A673 (cell line): ENCODE data around the gene STK32A. TPM values are rescaled to one million over a fixed set of nuclear protein-coding genes. Genes with fewer than 3 reads are reported as not detected.

Source experiments
- BruUV-seq: library from RNA; stranded (reverse); fragments of 400-500 nt; replicated peaks from 2 replicates; lab custom pipeline; 2021; lab: Mats Ljungman, UMichigan
- CTCF ChIA-PET: fragments of 300-600 bp; sonication (Branson Sonifier 250); formaldehyde crosslinking; loops from one replicate; lab custom pipeline; 2022; ENCODE audit warnings: antibody characterized with exemption; lab: Charles Lee
- POLR2A ChIA-PET: fragments of 300-600 bp; sonication (Branson Sonifier 250); formaldehyde crosslinking; loops from one replicate; lab custom pipeline; 2022; ENCODE audit warnings: antibody characterized with exemption; ENCODE audit not compliant: low non-redundant PET; lab: Charles Lee
- DNase-seq: peaks from one replicate; pipeline ENCODE4 v3.0.0-alpha.2; 2015; ENCODE audit warnings: low spot score
- H3K27ac ChIP-seq: fragments of 200-600 bp; sonication (generic); 2 replicates; pipeline ENCODE4 v1.5.1; 2016; ENCODE audit warnings: mixed run types, low read depth, mild to moderate bottlenecking, mixed read lengths, antibody characterized with exemption, low read length; ENCODE audit not compliant: poor library complexity, severe bottlenecking
- H3K27me3 ChIP-seq: fragments of 200-600 bp; sonication (generic); replicated peaks from 2 replicates; pipeline ENCODE4 v1.6.1; 2017; ENCODE audit warnings: mixed run types, low read depth, mild to moderate bottlenecking, mixed read lengths, antibody characterized with exemption, low read length; ENCODE audit not compliant: insufficient read depth, poor library complexity
- H3K36me3 ChIP-seq: fragments of 200-600 bp; sonication (generic); 2 replicates; pipeline ENCODE4 v1.6.1; 2016; ENCODE audit warnings: mixed run types, mild to moderate bottlenecking, mixed read lengths, antibody characterized with exemption, low read length; ENCODE audit not compliant: insufficient read depth, poor library complexity, severe bottlenecking
- H3K4me1 ChIP-seq: fragments of 200-600 bp; sonication (generic); 2 replicates; pipeline ENCODE4 v1.6.1; 2017; ENCODE audit warnings: mixed run types, mild to moderate bottlenecking, mixed read lengths, antibody characterized with exemption, low read length; ENCODE audit not compliant: insufficient read depth, poor library complexity, severe bottlenecking
- H3K4me3 ChIP-seq: fragments of 200-600 bp; sonication (generic); 2 replicates; pipeline ENCODE4 v1.5.1; 2016; ENCODE audit warnings: low read depth, mixed run types, mild to moderate bottlenecking, mixed read lengths, low read length; ENCODE audit not compliant: poor library complexity, severe bottlenecking
- H3K9me3 ChIP-seq: fragments of 200-600 bp; sonication (generic); 2 replicates; pipeline ENCODE4 v1.6.1; 2016; ENCODE audit warnings: mixed run types, low read depth, mild to moderate bottlenecking, mixed read lengths, antibody characterized with exemption, low read length; ENCODE audit not compliant: poor library complexity, severe bottlenecking
- CTCF ChIP-seq: fragments of 300-800, 200-600 bp; sonication (generic); conservative IDR thresholded peaks from 2 replicates; pipeline ENCODE4 v1.5.1; 2017; ENCODE audit warnings: low read depth, mild to moderate bottlenecking, antibody characterized with exemption, low read length, moderate library complexity, mixed read lengths
- EZH2 ChIP-seq: fragments of 200-600 bp; sonication (generic); IDR thresholded peaks from 2 replicates; pipeline ENCODE4 v1.6.1; 2017; ENCODE audit warnings: borderline replicate concordance, low read depth, mild to moderate bottlenecking, mixed read lengths, antibody characterized with exemption, low read length; ENCODE audit not compliant: poor library complexity, severe bottlenecking
- intact Hi-C: fragments of 100-400 bp; cut with micrococcal nuclease; formaldehyde crosslinking; loops from one replicate; pipeline ENCODE4 v1.10.0; 2022; ENCODE audit not compliant: unreplicated experiment
- total RNA-seq: library from RNA; stranded (reverse); gene quantifications from 2 replicates; pipeline ENCODE4 v1.2.3, GENCODE V29; 2021

STK32A gene
- total RNA-seq, 1 experiment from 2014 or later: not detected

GRCh38 chr5:147193123-147193522 is 41.7 kb upstream of the STK32A start:
- TF ChIP-seq EZH2 (no peak), CTCF (no peak)
- no peak overlapping the region for H3K27ac ChIP-seq
- H3K36me3 ChIP-seq: no peaks in the 10 kb centered on the region
- H3K27me3 ChIP-seq: peaks cover 36% of the 10 kb centered on the region
- no peak overlapping the region for H3K4me3 ChIP-seq
- ChIA-PET POLR2A (no interaction called here), CTCF (no interaction called here)
- BruUV-seq: no TSS peak
- intact Hi-C loops: loop anchor here (5.0 kb wide), 1 partner anchor 226 kb away; no protein-coding TSS in a partner anchor
- DNase-seq: no peak
- H3K4me1 ChIP-seq: no peaks in the 10 kb centered on the region
- H3K9me3 ChIP-seq: no peaks in the 10 kb centered on the region

GRCh38 chr5:147200004-147200403 is 34.8 kb upstream of the STK32A start:
- CTCF ChIA-PET: no interaction called here
- intact Hi-C loops: no loop called here

GRCh38 chr5:147203213-147203612 is 31.6 kb upstream of the STK32A start:
- CTCF ChIA-PET: no interaction called here
- H3K9me3 ChIP-seq: no peaks in the 10 kb centered on the region
- intact Hi-C loops: no loop called here
- POLR2A ChIA-PET: no interaction called here
- BruUV-seq: no TSS peak
- H3K27ac ChIP-seq: no peak overlapping the region
- DNase-seq: no peak
- no peak overlapping the region for H3K4me3 ChIP-seq
- no peak for TF ChIP-seq EZH2
- no peak for TF ChIP-seq CTCF
- no peaks in the 10 kb centered on the region for H3K36me3 ChIP-seq
- peaks cover 63% of the 10 kb centered on the region for H3K27me3 ChIP-seq
- H3K4me1 ChIP-seq: no peaks in the 10 kb centered on the region

More at GRCh38 chr5:147200004-147200403, 34.8 kb upstream of the STK32A start:
- Histone ChIP-seq H3K27ac (no peak overlapping the region), H3K27me3 (peaks cover 60% of the 10 kb centered on the region), H3K36me3 (no peaks in the 10 kb centered on the region), H3K9me3 (no peaks in the 10 kb centered on the region), H3K4me3 (no peak overlapping the region), H3K4me1 (no peaks in the 10 kb centered on the region)
- POLR2A ChIA-PET: no interaction called here
- TF ChIP-seq CTCF: no peak
- BruUV-seq: no TSS peak
- no peak for DNase-seq
